ENCODE data around the gene GSTA4. TPM values are rescaled to one million over a fixed set of nuclear protein-coding genes. Genes with fewer than 3 reads are reported as not detected.

Gene GSTA4
- total RNA-seq, 1 donor, result 25.9 TPM

DNA sequence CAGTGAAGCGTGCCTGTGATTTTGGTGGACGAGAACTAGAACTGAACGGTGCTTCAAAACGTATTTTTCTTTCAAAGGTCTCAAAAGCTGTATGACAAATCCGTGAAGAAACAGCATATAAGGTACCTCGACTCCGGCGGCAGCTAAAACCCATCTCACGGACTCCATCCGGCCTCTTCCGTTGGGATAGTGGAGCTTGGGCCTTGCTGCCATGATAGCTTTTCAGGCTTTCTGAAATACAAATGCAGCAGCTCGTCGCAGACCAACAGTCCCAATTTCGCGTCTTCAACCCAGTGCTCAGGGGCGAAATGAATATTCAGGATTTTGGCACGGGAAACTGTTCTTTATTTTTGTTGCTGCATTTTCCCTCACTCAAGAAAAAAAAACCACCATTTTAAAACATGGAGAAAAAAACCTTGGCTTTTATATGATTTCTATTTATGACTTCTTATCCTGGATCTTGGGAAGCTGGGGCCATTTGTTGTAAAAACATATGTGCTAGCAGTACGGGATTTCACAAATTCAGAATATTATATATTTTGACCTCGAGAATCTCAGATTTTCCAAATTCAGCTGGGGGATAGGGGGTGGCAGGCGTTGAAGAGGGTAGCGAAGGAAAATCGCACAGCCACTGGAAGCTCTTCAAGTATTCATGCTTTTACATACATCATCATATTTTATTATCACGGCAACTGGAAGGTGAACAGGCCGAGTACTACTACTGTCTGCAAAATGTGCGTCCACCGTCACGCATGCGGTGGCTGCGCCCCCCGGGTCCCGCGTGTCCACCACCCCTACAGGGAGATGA, 849 bp downstream of the GSTA4 start:
- peak overlapping the region; percentile 84 for H3K4me3 ChIP-seq (ENCODE audit: low read depth, low read length)
- TF ChIP-seq, protein P1, sequence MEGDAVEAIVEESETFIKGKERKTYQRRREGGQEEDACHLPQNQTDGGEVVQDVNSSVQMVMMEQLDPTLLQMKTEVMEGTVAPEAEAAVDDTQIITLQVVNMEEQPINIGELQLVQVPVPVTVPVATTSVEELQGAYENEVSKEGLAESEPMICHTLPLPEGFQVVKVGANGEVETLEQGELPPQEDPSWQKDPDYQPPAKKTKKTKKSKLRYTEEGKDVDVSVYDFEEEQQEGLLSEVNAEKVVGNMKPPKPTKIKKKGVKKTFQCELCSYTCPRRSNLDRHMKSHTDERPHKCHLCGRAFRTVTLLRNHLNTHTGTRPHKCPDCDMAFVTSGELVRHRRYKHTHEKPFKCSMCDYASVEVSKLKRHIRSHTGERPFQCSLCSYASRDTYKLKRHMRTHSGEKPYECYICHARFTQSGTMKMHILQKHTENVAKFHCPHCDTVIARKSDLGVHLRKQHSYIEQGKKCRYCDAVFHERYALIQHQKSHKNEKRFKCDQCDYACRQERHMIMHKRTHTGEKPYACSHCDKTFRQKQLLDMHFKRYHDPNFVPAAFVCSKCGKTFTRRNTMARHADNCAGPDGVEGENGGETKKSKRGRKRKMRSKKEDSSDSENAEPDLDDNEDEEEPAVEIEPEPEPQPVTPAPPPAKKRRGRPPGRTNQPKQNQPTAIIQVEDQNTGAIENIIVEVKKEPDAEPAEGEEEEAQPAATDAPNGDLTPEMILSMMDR (IDR thresholded peaks at IDR 0.05; ENCODE audit: insufficient read depth, low read depth, low read length), result no peak
- DNase-seq (ENCODE audit: low read depth), result peak; percentile 51

GRCh38 chr6:52992980-52993920, 1.8 kb downstream of the GSTA4 start:
- peak; percentile 65 for DNase-seq (ENCODE audit: low read depth)
- TF ChIP-seq, protein P1 (IDR thresholded peaks at IDR 0.05; ENCODE audit: insufficient read depth, low read depth, low read length), result no peak

GRCh38 chr6:52990342-52990741, 4.7 kb downstream of the GSTA4 start:
- H3K4me3 ChIP-seq (ENCODE audit: low read depth, low read length), result no peak overlapping the region
- TF ChIP-seq, protein P1 (IDR thresholded peaks at IDR 0.05; ENCODE audit: insufficient read depth, low read depth, low read length), result no peak
- peak; percentile 39 for DNase-seq (ENCODE audit: low read depth)

More at GRCh38 chr6:52992980-52993920, 1.8 kb downstream of the GSTA4 start:
- H3K4me3 ChIP-seq (ENCODE audit: low read depth, low read length), result peak overlapping the region; percentile 84

DNA sequence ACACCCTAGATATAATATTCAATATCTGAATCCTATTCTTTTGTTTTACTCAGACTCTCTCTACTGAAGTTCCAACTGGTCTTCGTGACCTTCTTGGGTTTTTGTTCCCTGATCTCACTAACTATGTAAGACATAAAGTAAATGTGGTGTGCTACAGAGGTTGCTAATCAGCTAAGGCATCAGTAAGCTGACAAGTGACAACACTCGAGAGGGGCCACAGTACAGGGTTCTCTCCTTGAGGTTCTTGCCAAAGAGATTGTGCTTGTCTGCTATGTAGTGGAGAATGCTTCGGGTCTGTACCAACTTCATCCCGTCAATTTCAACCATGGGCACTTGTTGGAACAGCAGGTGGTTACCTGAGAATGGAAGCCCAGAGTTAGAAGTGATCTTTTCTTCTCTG, 9.9 kb downstream of the GSTA4 start:
- TF ChIP-seq, protein P1 (IDR thresholded peaks at IDR 0.05; ENCODE audit: insufficient read depth, low read depth, low read length), result no peak
- H3K4me3 ChIP-seq (ENCODE audit: low read depth, low read length), result no peak overlapping the region
- no peak for DNase-seq (ENCODE audit: low read depth)

GRCh38 chr6:52984247-52984646, 10.8 kb downstream of the GSTA4 start:
- no peak overlapping the region for H3K4me3 ChIP-seq (ENCODE audit: low read depth, low read length)
- DNase-seq (ENCODE audit: low read depth), result no peak
- TF ChIP-seq, protein P1 (IDR thresholded peaks at IDR 0.05; ENCODE audit: insufficient read depth, low read depth, low read length), result no peak

DNA sequence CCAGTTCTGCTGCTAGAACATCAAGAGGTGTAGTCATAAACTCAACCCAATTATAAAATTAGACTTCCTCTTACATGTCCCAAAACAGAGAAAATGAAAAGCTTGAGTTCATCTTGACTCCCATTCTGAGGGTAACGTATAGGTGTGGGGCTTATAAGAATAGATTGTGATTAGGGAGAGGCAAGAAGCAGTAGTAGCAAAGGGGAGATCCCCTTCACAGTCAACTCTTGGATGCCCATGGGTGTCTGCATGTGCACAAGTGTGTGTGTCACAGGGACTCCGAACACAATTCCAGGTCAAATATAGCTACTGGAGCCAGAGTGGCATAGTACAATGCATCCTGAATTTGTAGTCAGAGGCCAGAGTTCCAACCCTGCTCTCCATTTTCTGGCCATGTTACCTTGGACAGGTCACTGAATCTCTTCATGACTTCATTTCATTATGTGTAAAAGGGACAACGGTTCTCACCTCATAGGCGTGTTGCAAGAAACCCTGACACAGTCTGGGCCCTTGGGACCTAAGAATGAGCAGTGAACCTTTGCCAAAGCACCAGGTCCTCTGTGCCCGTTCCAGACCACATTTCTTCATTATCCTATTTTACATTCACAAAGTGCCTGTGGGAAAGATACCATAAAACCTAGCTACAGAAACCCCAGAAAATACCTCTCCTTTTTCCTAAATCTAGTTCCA, 11.8 kb downstream of the GSTA4 start:
- TF ChIP-seq, protein P1 (IDR thresholded peaks at IDR 0.05; ENCODE audit: insufficient read depth, low read depth, low read length), result no peak
- H3K4me3 ChIP-seq (ENCODE audit: low read depth, low read length), result no peak overlapping the region
- no peak for DNase-seq (ENCODE audit: low read depth)

Data from fibroblast of villous mesenchyme (primary cell).